K562 (cell line): ENCODE measurements around the gene IL20. TPM values are rescaled to one million over a fixed set of nuclear protein-coding genes. Genes with fewer than 3 reads are reported as not detected.

Source experiments
- CBX8 ChIP-seq: fragments of 200-600 bp; sonication (generic); IDR thresholded peaks from 2 replicates; pipeline ENCODE4 v1.6.1; 2012; ENCODE audit warnings: borderline replicate concordance, mixed run types, low read depth, mild to moderate bottlenecking, moderate library complexity, mixed read lengths, low read length, control low read depth, inconsistent platforms; ENCODE audit not compliant: poor library complexity, severe bottlenecking; ENCODE audit errors: extremely low read depth
- ELF4 ChIP-seq: fragments of 450-650 bp; formaldehyde crosslinking; IDR thresholded peaks from 2 replicates; pipeline ENCODE4 v1.4.0; 2022; ENCODE audit warnings: missing genetic modification characterization
- EP300 ChIP-seq: IDR thresholded peaks from 2 replicates; pipeline ENCODE4 v1.6.1; 2012; ENCODE audit warnings: low read length, improper control_type of control experiment
- ETS2 ChIP-seq: IDR thresholded peaks from 2 replicates; pipeline ENCODE4 v1.6.1; 2016; ENCODE audit warnings: borderline replicate concordance, missing genetic modification characterization, mild to moderate bottlenecking, moderate library complexity, missing compliant biosample characterization; ENCODE audit not compliant: poor library complexity, severe bottlenecking
- ETV1 ChIP-seq: fragments of 450-650 bp; conservative IDR thresholded peaks from 2 replicates; pipeline ENCODE4 v1.6.1; 2016; ENCODE audit warnings: missing genetic modification characterization, control low read depth, low read depth, missing compliant biosample characterization
- FOXJ2 ChIP-seq: fragments of 200-800 bp; sonication (Bioruptor generic); IDR thresholded peaks from 2 replicates; pipeline ENCODE4 v1.6.1; 2016; ENCODE audit warnings: missing genetic modification characterization, missing compliant biosample characterization
- ILF3 ChIP-seq: fragments of 450-650 bp; IDR thresholded peaks from 2 replicates; pipeline ENCODE4 v1.6.1; 2018; ENCODE audit warnings: antibody characterized with exemption, mild to moderate bottlenecking, moderate library complexity, borderline replicate concordance
- KAT8 ChIP-seq: fragments of 450-650 bp; IDR thresholded peaks from 2 replicates; pipeline ENCODE4 v1.6.1; 2016; ENCODE audit warnings: low read depth, mild to moderate bottlenecking
- MTA2 ChIP-seq: fragments of 450-650 bp; IDR thresholded peaks from 2 replicates; pipeline ENCODE4 v1.6.1; 2016; ENCODE audit warnings: low read depth
- MTA3 ChIP-seq: fragments of 450-650 bp; formaldehyde crosslinking; IDR thresholded peaks from 2 replicates; pipeline ENCODE4 v1.6.1; 2017; ENCODE audit warnings: mild to moderate bottlenecking, borderline replicate concordance
- NR2C2 ChIP-seq, 2 experiments: fragments of 200-800 bp in 1 of 2; sonication (Bioruptor generic) in 1 of 2; sonication (generic) in 1 of 2; formaldehyde crosslinking in 1 of 2; IDR thresholded peaks; 2 replicates each; pipeline versions ENCODE4 v1.6.1 to v1.8.0; 2016 to 2022; ENCODE audit warnings: mild to moderate bottlenecking in 1 of 2, missing compliant biosample characterization in 1 of 2, missing genetic modification characterization in 1 of 2, missing genetic modification reagents in 1 of 2
- PHB2 ChIP-seq: fragments of 450-650 bp; IDR thresholded peaks from 2 replicates; pipeline ENCODE4 v1.6.1; 2017; ENCODE audit warnings: low read depth
- RREB1 ChIP-seq: fragments of 250-450 bp; sonication (Bioruptor Pico); IDR thresholded peaks from 2 replicates; pipeline ENCODE4 v1.4.0; 2020
- RUNX1 ChIP-seq: sonication (generic); IDR thresholded peaks from 2 replicates; pipeline ENCODE4 v1.6.1; 2016; ENCODE audit warnings: antibody characterized with exemption, low read depth
- SLC30A9 ChIP-seq: fragments of 250-450 bp; sonication (Bioruptor Pico); IDR thresholded peaks from 2 replicates; pipeline ENCODE4 v1.8.0; 2022; ENCODE audit warnings: mild to moderate bottlenecking, moderate library complexity
- U2AF2 ChIP-seq: fragments of 200-400 bp; formaldehyde crosslinking; optimal IDR thresholded peaks from 2 replicates; pipeline ENCODE3; 2017; ENCODE audit warnings: low read depth, mild to moderate bottlenecking, low read length
- ZNF324 ChIP-seq: fragments of 250-450 bp; sonication (Bioruptor Pico); IDR thresholded peaks from 2 replicates; pipeline ENCODE4 v1.4.0; 2020; ENCODE audit warnings: mild to moderate bottlenecking
- ZNF561 ChIP-seq: fragments of 450-650 bp; formaldehyde crosslinking; conservative IDR thresholded peaks from 2 replicates; pipeline ENCODE4 v1.4.0; 2020; ENCODE audit warnings: mild to moderate bottlenecking, moderate library complexity
- ZNF668 ChIP-seq: fragments of 250-450 bp; sonication (Bioruptor Pico); IDR thresholded peaks from 2 replicates; pipeline ENCODE4 v1.8.0; 2022; ENCODE audit warnings: mild to moderate bottlenecking, inconsistent platforms
- polyA plus RNA-seq, 8 experiments: library from polyadenylated mRNA; depleted of rRNA in 4 of 8; stranded (reverse) in 5 of 8; unstranded in 3 of 8; fragments of >200 nt; fragmentation: Nextera tagmentation in 2 of 8; fragmentation: Illumina TruSeq in 1 of 8; extraction: Ambion mirVana in 2 of 8; extraction: Trizol in 1 of 8; gene quantifications; 2 replicates each; pipeline versions ENCODE4 v1.2.1 to v1.2.3, GENCODE V29; 2011 to 2014; ENCODE audit warnings: inconsistent platforms in 1 of 8, missing spikeins in 1 of 8
- total RNA-seq, 7 experiments: library from RNA; depleted of rRNA in 6 of 7; stranded (reverse); fragments of >200 nt in 6 of 7; fragmentation: Illumina TruSeq in 2 of 7; extraction: Trizol in 2 of 7; gene quantifications; 2 replicates each; pipeline versions ENCODE4 v1.2.1 to v1.2.3, GENCODE V29; 2011 to 2021; ENCODE audit warnings: low replicate concordance in 1 of 7
- TF ChIP-seq, protein P1 (sequence below): sonication (generic); formaldehyde crosslinking; IDR thresholded peaks from 2 replicates; pipeline ENCODE4 v1.8.0; 2022; ENCODE audit warnings: missing genetic modification reagents, mild to moderate bottlenecking, moderate library complexity, borderline replicate concordance

Gene IL20
- total and polyA plus RNA-seq, 9 of the 15 experiments (the other 6 are each of a cell fraction or from before 2014, with no cell fraction given) = not detected

- TF ChIP-seq RREB1 (0 out of 2 replicates have a peak, but pooled peaks have one; percentile 58), KAT8 (no peak), ZNF324 (no peak), MTA2 (no peak), ILF3 (no peak), FOXJ2 (tag) (no peak), SLC30A9 (no peak), U2AF2 (no peak), ETV1 (no peak), RUNX1 (no peak), EP300 (no peak), ZNF668 (no peak), MTA3 (peak; percentile 53; the same call in 1 of the 2 replicates), PHB2 (no peak), ETS2 (no peak), ZNF561 (CRISPR knock-in tag) (no peak), ELF4 (CRISPR knock-in tag) (no peak), NR2C2 (CRISPR knock-in tag; IDR thresholded peaks at IDR 0.05) (no peak), NR2C2 (tag; IDR thresholded peaks at IDR 0.05) (no peak), CBX8 (no peak)
- TF ChIP-seq, protein P1, sequence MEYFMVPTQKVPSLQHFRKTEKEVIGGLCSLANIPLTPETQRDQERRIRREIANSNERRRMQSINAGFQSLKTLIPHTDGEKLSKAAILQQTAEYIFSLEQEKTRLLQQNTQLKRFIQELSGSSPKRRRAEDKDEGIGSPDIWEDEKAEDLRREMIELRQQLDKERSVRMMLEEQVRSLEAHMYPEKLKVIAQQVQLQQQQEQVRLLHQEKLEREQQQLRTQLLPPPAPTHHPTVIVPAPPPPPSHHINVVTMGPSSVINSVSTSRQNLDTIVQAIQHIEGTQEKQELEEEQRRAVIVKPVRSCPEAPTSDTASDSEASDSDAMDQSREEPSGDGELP = peak; percentile 64; the same call in 1 of the 2 replicates
Measured at GRCh38 chr1:206907304-206907991, 42.0 kb downstream of the IL20 start (continued).
